SK-N-MC (cell line): ENCODE data around the gene CELF1.
A peak's percentile ranks its signal among the peaks of the same experiment; 100 is the strongest.
"Not testable (repeated sequence)": the region's sequence is repeated elsewhere in the genome, so short reads cannot be mapped to it uniquely, and the experiment has no call there.

Source experiments
- DNase-seq: peaks from one replicate; pipeline ENCODE4 v3.0.0-alpha.2; 2011; ENCODE audit warnings: low read depth, low spot score
- H3K27ac ChIP-seq: fragments of 200-600 bp; sonication (generic); 2 replicates; pipeline ENCODE4 v1.5.1; 2016; ENCODE audit warnings: mixed run types
- H3K36me3 ChIP-seq: fragments of 200-600 bp; sonication (generic); 2 replicates; pipeline ENCODE4 v1.6.1; 2017; ENCODE audit warnings: antibody characterized with exemption, low read length, mixed read lengths; ENCODE audit not compliant: insufficient read depth
- H3K4me3 ChIP-seq: fragments of 200-600 bp; sonication (generic); 2 replicates; pipeline ENCODE4 v1.5.1; 2016
- H3K9ac ChIP-seq: fragments of 200-600 bp; sonication (generic); 2 replicates; pipeline ENCODE4 v1.8.0; 2017; ENCODE audit warnings: mixed run types, mixed read lengths; ENCODE audit not compliant: insufficient read length
- H3K9me3 ChIP-seq: fragments of 200-600 bp; sonication (generic); 2 replicates; pipeline ENCODE4 v1.6.1; 2017; ENCODE audit warnings: low read depth, mild to moderate bottlenecking, antibody characterized with exemption, low read length, moderate library complexity, mixed read lengths
- EZH2 ChIP-seq: fragments of 200-600 bp; sonication (generic); IDR thresholded peaks from one replicate; pipeline ENCODE4 v1.6.1; 2017; ENCODE audit warnings: antibody characterized with exemption
- FOXP2 ChIP-seq: optimal IDR thresholded peaks from 2 replicates; pipeline ENCODE3; 2011; ENCODE audit warnings: mild to moderate bottlenecking, moderate library complexity; ENCODE audit not compliant: insufficient read depth; ENCODE audit errors: extremely low read length, control extremely low read depth
- POLR2AphosphoS5 ChIP-seq: IDR thresholded peaks from 2 replicates; pipeline ENCODE4 v1.6.1; 2012; ENCODE audit warnings: mild to moderate bottlenecking, low read depth, low read length, borderline replicate concordance

The CELF1 gene

GRCh38 chr11:47538741-47539565 lies 14.0 kb downstream of the CELF1 start:
- Histone ChIP-seq H3K9ac (no peak overlapping the region), H3K4me3 (no peak overlapping the region), H3K9me3 (no peaks in the 10 kb centered on the region), H3K27ac (no peak overlapping the region), H3K36me3 (peaks cover 4% of the 10 kb centered on the region; the same call in 1 of the 2 replicates)
- TF ChIP-seq EZH2 = no peak
- TF ChIP-seq POLR2AphosphoS5 = no peak
- TF ChIP-seq FOXP2 = no peak
- DNase-seq = no peak

- Histone ChIP-seq H3K36me3 (peaks cover 4% of the 10 kb centered on the region; the same call in 1 of the 2 replicates), H3K9me3 (no peaks in the 10 kb centered on the region), H3K27ac (0 out of 2 replicates have a peak overlapping the region, but pooled peaks have one; percentile 7), H3K4me3 (no peak overlapping the region), H3K9ac (no peak overlapping the region)
- no peak for DNase-seq
- TF ChIP-seq FOXP2 = no peak
- TF ChIP-seq POLR2AphosphoS5 = no peak
- TF ChIP-seq EZH2 = no peak
Measured at GRCh38 chr11:47536915-47537314, 16.0 kb downstream of the CELF1 start.

GRCh38 chr11:47534704-47535251 lies 18.2 kb downstream of the CELF1 start:
- peak overlapping the region; percentile 7; the same call in 1 of the 2 replicates for H3K27ac ChIP-seq
- DNase-seq = no peak
- no peak overlapping the region for H3K4me3 ChIP-seq
- no peak for TF ChIP-seq EZH2
- no peak for TF ChIP-seq FOXP2
- TF ChIP-seq POLR2AphosphoS5 = no peak
- peaks cover 4% of the 10 kb centered on the region; the same call in 1 of the 2 replicates for H3K36me3 ChIP-seq
- no peaks in the 10 kb centered on the region for H3K9me3 ChIP-seq
- no peak overlapping the region for H3K9ac ChIP-seq

- TF ChIP-seq POLR2AphosphoS5 (no peak), FOXP2 (no peak)
- DNase-seq = no peak
- H3K4me3 ChIP-seq = no peak overlapping the region
- peaks cover 4% of the 10 kb centered on the region; the same call in 1 of the 2 replicates for H3K36me3 ChIP-seq
- H3K9ac ChIP-seq = no peak overlapping the region
- H3K27ac ChIP-seq = no peak overlapping the region
- H3K9me3 ChIP-seq = no peaks in the 10 kb centered on the region
Measured at GRCh38 chr11:47533690-47534151, 19.2 kb downstream of the CELF1 start.

- Histone ChIP-seq H3K4me3 (no peak overlapping the region), H3K27ac (no peak overlapping the region), H3K9ac (no peak overlapping the region), H3K9me3 (no peaks in the 10 kb centered on the region), H3K36me3 (peaks cover 4% of the 10 kb centered on the region; the same call in 1 of the 2 replicates)
- DNase-seq = no peak
- TF ChIP-seq FOXP2 (no peak), EZH2 (no peak), POLR2AphosphoS5 (no peak)
Measured at GRCh38 chr11:47532597-47533213, 20.2 kb downstream of the CELF1 start.

GRCh38 chr11:47531666-47532065 lies 21.3 kb downstream of the CELF1 start:
- Histone ChIP-seq H3K36me3 (peaks cover 4% of the 10 kb centered on the region; the same call in 1 of the 2 replicates), H3K9me3 (no peaks in the 10 kb centered on the region), H3K4me3 (no peak overlapping the region), H3K27ac (no peak overlapping the region), H3K9ac (no peak overlapping the region)
- no peak for DNase-seq
- no peak for TF ChIP-seq FOXP2
- no peak for TF ChIP-seq EZH2
- TF ChIP-seq POLR2AphosphoS5 = no peak

- DNase-seq, H3K9ac ChIP-seq, H3K9me3 ChIP-seq, H3K27ac ChIP-seq, H3K4me3 ChIP-seq, H3K36me3 ChIP-seq: not testable (repeated sequence)
Measured at GRCh38 chr11:47530721-47531120, 22.2 kb downstream of the CELF1 start.

- H3K27ac ChIP-seq = no peak overlapping the region
- no peak overlapping the region for H3K9ac ChIP-seq
Measured at GRCh38 chr11:47529951-47530350, 23.0 kb downstream of the CELF1 start.

GRCh38 chr11:47527186-47527585 lies 25.7 kb downstream of the CELF1 start:
- no peaks in the 10 kb centered on the region for H3K9me3 ChIP-seq
- 0 out of 2 replicates have a peak overlapping the region, but pooled peaks have one; percentile 1 for H3K27ac ChIP-seq
- TF ChIP-seq FOXP2 = no peak
- no peak for TF ChIP-seq EZH2
- TF ChIP-seq POLR2AphosphoS5 = no peak
- no peak for DNase-seq
- no peak overlapping the region for H3K9ac ChIP-seq
- no peaks in the 10 kb centered on the region for H3K36me3 ChIP-seq
- no peak overlapping the region for H3K4me3 ChIP-seq

More at GRCh38 chr11:47529951-47530350, 23.0 kb downstream of the CELF1 start:
- no peaks in the 10 kb centered on the region for H3K36me3 ChIP-seq
- TF ChIP-seq EZH2 = no peak
- TF ChIP-seq POLR2AphosphoS5 = no peak
- TF ChIP-seq FOXP2 = no peak
- no peak for DNase-seq
- no peaks in the 10 kb centered on the region for H3K9me3 ChIP-seq
- H3K4me3 ChIP-seq = no peak overlapping the region

- H3K27ac ChIP-seq, H3K9me3 ChIP-seq, H3K9ac ChIP-seq, H3K4me3 ChIP-seq, DNase-seq, H3K36me3 ChIP-seq: not testable (repeated sequence)
Measured at GRCh38 chr11:47526032-47526431, 26.9 kb downstream of the CELF1 start.
